Measurements from ENCODE around the gene ZFP64.

Gene ZFP64

GRCh38 chr20:52167232-52167840 is 24.2 kb downstream of the ZFP64 start:
- H3K4me3 ChIP-seq (ENCODE audit: low read depth, low read length), result no peak overlapping the region
- no peak for TF ChIP-seq CTCF (IDR thresholded peaks at IDR 0.05; ENCODE audit: low read depth, low read length)

GRCh38 chr20:52166150-52166549 is 25.4 kb downstream of the ZFP64 start:
- no peak for TF ChIP-seq CTCF (IDR thresholded peaks at IDR 0.05; ENCODE audit: low read depth, low read length)
- H3K4me3 ChIP-seq (ENCODE audit: low read depth, low read length), result no peak overlapping the region

GRCh38 chr20:52160621-52161204 is 30.9 kb downstream of the ZFP64 start:
- TF ChIP-seq CTCF (IDR thresholded peaks at IDR 0.05; ENCODE audit: low read depth, low read length), result no peak
- H3K4me3 ChIP-seq (ENCODE audit: low read depth, low read length), result no peak overlapping the region

- TF ChIP-seq CTCF (IDR thresholded peaks at IDR 0.05; ENCODE audit: low read depth, low read length), result no peak
- no peak overlapping the region for H3K4me3 ChIP-seq (ENCODE audit: low read depth, low read length)
Observed at GRCh38 chr20:52160049-52160570, 31.5 kb downstream of the ZFP64 start.

- no peak overlapping the region for H3K4me3 ChIP-seq (ENCODE audit: low read depth, low read length)
- no peak for TF ChIP-seq CTCF (IDR thresholded peaks at IDR 0.05; ENCODE audit: low read depth, low read length)
Observed at GRCh38 chr20:52154575-52154974, 37.0 kb downstream of the ZFP64 start.

GRCh38 chr20:52153896-52154295 is 37.7 kb downstream of the ZFP64 start:
- no peak for TF ChIP-seq CTCF (IDR thresholded peaks at IDR 0.05; ENCODE audit: low read depth, low read length)
- H3K4me3 ChIP-seq (ENCODE audit: low read depth, low read length), result no peak overlapping the region

- no peak overlapping the region for H3K4me3 ChIP-seq (ENCODE audit: low read depth, low read length)
- TF ChIP-seq CTCF (IDR thresholded peaks at IDR 0.05; ENCODE audit: low read depth, low read length), result no peak
Observed at GRCh38 chr20:52152921-52153320, 38.7 kb downstream of the ZFP64 start.
